ENCODE data around the gene SETD1A.

SETD1A gene

DNA sequence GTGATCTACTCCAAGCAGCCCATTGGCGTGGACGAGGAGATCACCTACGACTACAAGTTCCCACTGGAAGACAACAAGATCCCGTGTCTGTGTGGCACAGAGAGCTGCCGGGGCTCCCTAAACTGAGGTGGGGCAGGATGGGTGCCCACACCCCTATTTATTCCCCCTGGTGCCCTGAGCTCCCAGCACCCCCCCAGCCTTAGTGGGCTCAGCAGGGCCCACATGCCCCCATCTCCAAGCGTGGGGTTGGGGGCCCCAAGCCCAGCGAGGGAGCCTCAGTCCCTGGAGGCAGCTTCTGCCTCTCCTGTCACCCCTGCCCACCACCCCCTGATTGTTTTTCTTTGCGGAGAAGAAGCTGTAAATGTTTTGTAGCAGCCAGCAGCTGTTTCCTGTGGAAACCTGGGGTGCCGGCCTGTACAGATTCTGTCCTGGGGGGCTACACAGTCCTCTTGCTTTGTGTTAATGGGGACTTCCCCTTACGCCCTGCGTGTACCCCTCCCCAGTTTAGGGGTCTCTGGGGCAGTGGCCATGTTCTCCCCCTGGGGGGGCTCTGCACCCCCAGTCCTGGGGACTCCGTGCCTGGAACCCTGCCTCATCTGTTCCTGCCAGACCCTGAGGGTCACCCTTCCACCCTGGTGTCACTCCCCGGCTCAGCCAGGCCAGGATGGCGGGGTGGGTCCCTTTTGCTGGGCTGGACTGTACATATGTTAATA lies 26.5 kb downstream of the SETD1A start:
- no peak for DNase-seq

DNA sequence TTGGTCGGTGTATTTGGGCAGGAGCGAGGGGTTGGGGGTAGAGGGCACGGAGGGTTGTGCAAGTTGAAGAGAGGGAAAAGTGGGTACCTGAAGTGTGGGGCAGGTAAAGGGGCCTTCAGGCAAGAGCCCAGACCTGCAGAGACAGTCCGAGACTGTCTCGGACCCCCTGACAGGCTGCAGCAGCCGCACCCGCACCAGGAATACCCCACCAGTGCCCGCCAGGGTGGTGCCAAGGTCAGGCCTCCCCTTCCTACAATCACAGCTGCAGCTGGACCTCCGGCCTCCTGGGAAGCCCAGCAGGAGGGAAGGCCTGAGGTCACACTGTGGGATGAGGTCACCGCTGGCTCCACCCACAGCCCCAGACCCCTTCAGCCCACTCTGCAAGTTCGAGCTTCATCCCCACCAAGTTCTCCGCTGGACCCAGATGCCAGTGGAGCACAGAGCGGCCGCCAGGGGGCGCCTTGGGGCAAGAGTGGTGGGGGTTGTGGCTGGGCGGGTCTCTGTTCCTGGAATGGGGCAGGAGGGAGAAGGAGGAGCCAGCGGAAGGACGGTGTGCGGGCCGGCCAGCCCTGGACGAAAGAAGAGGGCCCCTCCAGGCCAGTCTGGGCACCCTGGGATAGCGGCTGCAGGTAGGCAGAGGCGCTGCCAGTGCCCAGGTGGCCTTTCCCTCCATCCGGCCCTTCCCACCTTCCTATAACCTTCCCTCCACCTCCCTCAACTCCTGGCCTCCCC lies 27.3 kb downstream of the SETD1A start, which contains the start of gene HSD3B7:
HSD3B7 (plus strand) TSS at position 539 of the 732 bp plus-strand sequence. CDS start 452 bp downstream, outside the sequence.
- peak; percentile 30 for DNase-seq

DNA sequence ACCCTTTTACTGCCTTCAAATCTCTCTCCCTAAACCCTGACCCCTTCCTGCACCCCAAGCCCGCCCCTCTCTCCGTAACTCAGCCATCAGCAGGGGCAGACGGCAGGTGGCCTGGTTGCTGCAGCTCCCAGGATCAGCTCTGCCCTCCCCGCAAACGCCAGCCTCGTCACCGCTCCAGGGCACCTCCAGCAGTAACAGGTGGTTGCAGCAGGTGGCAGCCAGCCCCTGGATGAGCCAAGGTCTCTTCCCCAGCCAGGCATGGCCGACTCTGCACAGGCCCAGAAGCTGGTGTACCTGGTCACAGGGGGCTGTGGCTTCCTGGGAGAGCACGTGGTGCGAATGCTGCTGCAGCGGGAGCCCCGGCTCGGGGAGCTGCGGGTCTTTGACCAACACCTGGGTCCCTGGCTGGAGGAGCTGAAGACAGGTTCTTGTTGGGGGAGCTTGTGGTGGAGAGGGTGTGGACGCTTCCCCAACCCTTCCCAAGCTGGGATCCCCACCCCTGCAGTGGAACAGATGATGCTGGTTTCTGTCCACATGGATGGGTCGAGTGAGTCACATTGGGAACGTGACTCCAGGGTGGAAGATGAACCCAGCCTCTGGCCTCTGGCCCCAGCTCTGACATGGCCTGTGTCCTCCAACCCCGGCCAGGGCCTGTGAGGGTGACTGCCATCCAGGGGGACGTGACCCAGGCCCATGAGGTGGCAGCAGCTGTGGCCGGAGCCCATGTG lies 28.0 kb downstream of the SETD1A start:
- no peak for DNase-seq

DNA sequence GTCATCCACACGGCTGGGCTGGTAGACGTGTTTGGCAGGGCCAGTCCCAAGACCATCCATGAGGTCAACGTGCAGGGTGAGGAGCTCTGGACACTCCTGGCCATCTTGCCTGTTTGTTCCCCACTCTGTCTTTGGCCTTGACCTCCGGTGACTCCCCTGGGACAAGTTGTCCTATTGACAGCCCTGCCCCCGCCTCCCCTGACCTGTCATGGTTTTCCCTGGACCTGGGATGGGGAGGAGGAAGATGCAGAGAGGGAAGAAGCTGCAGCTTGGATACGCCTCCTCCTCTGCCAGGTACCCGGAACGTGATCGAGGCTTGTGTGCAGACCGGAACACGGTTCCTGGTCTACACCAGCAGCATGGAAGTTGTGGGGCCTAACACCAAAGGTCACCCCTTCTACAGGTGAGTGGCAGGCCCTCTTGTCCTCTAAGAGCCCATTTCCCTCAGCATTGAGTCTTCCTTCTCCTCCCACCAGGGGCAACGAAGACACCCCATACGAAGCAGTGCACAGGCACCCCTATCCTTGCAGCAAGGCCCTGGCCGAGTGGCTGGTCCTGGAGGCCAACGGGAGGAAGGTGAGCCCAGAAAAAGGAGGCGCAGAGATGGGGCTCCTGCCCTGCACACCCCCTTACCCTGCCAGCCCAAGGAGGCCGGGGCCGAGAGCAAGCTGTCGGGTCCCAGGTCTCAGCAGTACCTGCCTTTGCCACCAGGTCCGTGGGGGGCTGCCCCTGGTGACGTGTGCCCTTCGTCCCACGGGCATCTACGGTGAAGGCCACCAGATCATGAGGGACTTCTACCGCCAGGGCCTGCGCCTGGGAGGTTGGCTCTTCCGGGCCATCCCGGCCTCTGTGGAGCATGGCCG lies 28.8 kb downstream of the SETD1A start:
- no peak for DNase-seq

DNA sequence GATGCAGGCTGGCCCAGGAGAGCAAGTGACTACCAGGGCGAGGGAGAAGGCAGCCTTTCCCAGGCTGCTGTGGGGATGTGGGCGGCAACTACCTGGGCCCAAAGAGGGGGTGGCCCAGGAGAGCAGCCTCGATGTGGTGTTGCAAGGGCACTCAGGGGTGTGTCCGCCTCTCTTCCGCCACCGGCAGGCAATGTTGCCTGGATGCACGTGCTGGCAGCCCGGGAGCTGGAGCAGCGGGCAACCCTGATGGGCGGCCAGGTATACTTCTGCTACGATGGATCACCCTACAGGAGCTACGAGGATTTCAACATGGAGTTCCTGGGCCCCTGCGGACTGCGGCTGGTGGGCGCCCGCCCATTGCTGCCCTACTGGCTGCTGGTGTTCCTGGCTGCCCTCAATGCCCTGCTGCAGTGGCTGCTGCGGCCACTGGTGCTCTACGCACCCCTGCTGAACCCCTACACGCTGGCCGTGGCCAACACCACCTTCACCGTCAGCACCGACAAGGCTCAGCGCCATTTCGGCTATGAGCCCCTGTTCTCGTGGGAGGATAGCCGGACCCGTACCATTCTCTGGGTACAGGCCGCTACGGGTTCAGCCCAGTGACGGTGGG lies 30.1 kb downstream of the SETD1A start:
- DNase-seq: no peak

DNA sequence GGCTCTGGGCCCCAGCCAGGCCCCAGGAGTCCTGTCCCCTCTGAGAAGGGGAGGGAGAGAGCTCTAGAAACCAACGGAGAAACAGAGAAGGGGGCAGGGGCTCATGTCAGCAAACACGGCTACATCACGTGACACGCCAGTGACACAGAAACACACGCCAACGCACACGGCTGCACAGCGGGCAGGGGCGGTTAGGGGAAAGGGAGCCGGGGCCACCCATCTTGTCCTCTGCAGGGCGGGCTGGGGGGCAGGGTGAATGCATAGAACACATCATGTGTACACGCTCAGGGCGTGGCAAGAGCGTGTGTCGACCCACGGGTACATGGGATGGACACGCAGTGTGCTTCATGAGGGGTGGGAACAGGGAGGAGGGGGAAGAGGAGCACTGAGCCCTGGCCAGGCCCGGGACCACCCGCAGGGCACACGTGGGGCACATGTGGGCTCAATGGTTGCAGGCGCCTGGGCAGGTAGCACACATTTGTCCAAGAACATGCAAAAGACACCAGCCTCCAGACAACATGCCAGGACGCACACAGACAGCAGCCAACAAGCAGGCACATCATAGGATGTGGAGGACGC lies 32.0 kb downstream of the SETD1A start:
- no peak for DNase-seq

DNA sequence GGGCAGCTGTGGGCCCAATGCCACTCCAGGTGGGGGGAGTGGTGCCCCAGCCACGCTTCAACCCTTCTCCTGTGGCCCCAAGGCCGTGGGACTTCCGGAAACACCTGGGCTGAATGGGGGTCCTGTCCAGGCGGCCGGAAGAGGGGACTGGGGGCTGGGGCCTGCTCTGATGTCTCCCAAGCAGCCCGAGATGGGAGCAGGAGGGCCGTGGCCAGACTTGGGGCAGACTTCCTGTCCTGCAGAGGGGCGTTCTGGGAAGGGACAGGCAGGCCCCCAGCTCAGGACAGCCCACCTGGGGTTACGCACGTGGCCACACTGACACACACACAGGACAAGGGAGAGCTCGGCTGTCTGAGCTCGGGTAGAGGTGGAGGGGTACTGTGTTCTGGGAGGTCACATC lies 32.6 kb downstream of the SETD1A start:
- DNase-seq: no peak

DNA sequence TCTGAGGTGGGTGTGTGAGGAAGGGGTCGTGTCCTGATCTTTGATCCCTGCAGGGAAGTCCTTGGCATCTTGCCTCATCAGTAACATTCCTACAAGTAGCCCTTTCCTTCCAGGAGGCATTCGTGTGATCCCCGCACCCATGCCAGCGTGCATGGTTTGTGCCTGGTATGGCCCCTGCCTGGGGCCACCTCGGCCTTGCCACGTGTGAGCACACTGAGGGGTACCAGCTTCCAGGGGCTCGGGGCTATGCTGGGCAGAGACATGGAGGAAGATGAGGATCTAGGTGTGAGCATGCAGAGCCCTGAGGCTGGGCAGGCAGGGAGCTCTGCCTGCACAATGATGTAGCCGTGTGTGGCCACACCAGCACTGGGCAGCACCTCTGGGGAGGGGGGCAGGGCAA lies 33.5 kb downstream of the SETD1A start:
- DNase-seq: no peak

DNA sequence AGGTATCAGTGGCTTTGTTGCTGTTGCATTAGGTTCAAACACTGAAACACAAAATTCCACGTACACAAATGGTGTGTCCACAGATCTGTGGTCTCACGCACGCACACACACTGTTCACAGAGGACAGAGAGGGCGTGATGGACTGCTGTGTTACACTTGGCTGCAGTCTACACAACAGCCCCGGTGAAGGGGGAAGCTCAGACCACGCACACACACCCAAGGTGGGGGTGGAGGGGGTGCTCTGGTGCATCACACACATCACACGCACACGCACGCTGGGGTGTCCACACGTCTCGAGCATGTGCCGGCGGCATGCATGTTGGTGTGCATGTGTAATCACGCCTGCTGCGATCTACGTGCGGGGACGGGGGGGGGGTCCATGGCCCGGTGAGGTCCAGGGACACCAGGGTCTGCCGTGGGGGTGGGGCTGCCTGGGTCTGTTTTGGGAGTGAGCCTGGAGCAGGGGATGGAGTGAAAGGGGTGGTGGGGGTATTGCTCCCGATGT lies 34.8 kb downstream of the SETD1A start:
- no peak for DNase-seq

DNA sequence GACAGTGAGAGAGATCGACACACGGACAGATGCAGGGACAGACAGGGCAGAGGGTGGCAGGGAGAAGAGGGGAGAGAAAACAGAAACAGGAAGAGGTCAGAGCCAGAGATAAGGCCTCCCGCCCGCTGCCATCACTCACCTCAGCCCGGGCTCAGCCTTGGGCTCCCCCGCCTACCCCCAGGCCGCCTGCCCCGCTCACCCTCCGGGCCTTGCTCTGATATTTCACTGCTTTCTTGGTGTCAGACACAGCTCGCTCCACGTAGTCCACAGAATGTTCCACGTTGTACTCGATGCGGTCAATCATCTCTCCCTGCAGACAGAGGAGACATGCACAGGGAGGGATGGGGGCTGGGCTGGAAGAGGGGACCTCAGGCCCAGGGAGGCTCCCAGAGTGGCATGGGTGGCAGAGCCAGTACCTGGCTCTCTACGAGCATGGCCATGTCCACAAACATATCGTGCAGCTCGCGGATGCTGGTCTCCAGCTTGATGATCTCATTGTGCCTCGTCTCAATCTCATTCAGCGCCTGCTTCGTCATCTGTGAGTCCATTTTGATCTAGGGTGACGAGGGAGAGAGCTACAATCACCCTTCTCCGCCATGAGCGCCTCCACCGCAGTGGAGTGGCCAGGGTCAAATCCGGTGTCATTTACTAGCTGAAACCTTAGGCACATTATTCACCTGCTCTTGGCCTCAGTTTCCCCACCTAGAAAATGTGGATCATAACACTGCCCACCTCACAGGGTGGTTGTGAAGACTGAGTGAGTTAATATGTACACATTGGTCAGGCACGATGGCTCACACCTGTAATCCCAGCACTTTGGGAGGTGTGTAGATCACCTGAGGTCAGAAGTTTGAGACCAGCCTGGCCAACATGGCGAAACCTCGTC lies 35.6 kb downstream of the SETD1A start:
- DNase-seq: no peak

DNA sequence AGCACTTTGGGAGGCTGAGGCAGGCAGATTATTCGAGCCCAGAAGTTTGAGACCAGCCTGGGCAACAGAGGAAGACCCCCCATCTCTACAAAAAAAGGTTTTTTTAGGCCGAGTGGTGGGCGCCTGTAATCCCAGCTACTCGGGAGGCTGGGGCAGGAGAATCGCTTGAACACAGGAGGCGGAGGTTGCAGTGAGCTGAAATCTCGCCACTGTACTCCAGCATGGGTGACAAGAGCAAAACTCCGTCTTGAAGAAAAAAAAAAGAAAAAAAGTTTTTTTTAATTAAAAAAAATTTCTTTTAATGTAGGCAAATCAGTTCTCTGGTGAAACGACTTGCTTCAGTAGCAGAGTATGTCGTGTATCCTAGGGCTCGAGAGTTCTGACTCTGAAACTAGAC lies 38.4 kb downstream of the SETD1A start:
- DNase-seq: no peak

DNA sequence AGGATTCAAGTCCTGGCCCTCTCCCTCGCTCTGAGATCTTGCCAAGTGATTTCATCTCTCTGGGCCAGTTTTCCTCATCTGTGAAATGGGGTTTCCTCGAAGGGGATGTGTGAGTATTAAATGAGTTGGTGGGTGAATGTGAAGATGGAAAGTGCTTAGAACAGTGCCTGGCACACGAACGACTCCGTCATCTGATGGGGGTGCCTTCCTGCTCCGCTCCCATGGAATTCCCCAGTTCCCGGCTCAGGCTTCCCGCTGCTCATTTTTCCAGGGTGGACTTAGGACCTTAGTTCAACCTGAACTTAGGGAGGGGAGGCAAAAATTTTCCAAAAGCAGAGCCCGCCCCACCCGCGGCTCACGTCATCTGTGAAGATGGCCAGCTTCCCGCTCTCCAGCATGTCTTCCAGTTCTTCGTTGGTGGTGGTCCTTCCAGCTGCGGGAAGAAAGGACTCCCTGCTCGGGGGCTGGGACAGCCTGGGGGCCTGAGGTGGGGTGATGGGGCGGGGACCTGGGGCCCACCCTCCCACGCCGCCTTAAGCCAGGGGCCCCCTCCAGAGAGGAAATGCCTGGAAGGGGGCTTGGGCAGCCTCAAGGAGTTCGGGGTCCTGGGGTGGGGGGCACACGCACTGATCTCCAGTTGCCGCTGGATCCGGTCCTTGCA lies 38.9 kb downstream of the SETD1A start:
- no peak for DNase-seq

DNA sequence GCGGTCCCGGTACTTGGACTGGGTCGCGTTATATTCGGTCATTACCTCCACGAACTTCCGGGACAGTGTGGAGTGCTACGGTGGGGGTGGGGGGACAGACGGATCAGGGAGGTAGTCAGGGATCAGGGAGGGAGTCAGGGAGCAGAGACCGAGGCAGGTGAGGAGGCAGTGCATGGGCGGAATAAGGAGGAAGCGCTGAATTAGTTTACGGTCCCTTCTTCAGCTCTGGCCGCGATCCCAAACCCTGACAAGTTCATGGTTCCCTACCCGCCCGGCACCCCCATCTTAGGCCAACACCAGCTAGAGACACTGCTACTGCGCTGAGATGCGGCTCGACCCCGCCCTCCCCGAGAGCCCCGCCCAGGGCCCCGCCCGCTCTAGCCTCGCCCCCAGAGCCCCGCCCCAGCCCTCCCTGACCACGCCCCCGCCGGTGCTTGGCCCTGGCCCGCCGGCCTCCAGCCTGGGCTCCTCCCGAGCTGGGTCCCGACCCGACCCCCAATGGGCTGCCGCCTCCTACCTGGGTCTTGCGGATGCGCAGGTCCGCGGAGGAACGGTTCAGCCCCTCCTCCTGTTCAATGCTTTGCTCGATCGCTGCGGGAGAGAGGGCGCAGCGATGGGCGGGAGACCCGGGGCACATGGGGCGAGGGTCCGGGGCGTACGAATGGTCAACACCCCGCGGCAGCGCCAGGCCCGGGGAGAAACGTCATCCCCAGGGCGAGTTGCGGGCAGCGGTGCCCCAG lies 39.6 kb downstream of the SETD1A start:
- DNase-seq: no peak

DNA sequence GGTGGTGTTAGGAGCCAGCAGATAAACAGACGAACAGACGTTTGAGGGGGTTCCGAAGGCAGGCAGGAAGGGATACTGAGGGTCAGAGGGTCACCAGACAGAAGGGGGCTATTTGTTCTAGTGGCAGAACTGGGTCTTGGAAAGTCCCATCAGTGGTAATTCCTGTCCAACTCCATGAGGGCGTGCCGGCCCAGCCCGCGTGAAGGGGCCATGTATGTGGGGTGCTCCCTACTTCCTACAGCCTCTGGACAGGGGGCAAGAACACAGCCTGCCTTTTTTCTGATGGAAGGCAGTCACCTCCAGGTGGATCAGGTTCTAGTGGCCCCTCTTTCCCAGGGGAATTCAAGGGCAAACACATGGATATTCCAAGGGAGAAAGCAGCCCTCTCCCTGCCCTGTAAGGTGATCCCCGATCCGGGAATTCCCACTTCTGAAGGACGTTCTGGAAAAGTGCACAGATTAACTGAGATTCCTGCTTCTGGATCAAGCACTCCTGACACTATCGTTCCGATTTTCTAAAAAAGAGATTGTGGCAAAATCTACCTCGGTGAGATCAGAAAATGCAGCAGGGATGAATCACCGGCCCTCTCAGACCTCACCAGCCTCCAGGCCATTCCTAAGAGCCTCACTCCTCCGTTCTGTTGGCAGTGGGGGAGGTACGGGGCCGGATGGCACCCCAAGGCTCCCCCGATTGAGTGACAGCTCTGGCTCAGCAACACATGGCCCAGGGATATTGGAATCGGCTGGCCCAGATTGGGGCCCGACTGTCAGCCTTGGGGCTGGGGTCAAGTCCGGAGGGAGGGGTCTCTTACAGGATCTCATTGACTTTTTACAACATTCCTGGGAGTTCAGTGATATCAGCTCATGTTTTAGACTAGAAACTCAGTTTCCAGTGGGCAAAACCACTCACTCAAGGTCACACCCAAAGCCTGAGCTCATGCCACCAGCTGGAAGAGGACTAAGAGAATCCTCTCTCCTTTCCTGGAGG lies 40.5 kb downstream of the SETD1A start:
- no peak for DNase-seq

DNA sequence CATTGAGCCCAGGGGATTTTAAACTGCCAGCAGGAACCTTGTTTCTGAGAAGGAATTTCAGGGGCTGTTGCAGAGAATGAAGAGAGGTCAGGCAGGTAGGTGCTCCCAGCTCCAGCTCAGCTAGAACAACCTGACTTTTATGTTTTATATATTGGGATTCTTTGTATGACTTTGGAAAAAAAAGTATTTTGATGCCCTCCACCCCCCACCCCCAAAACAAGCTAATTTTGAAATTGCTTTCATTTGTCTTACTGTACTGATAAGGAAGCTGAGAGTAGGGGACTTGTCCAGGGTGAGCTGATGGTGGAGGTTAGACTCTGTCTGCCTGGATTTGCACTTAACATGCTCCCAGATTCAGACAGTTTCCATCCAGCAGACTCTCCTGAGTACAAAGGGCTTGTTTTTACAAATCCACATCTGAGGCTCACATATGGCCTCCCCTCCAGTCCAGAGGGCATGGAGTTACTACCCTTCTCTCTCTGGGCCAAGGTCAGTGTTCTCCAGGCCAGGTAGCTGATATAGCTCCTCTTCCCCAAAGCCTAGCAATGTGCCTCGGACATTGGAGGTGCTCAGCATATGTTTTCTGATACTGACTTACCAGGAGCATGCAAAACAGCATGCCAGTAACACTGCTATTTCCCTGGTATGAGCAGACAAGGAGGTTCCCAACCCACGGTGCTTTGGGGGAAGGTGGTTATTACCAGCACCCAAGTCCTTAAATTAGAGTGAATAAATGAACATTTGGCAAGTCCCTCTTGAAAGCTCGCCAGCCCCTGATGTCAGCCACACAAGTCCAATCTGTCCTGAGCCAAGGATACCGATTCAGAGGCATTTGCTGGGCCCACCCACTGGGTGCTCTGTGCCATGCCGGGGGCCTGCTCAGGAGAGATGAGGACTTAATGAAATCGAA lies 41.6 kb downstream of the SETD1A start:
- DNase-seq: no peak

DNA sequence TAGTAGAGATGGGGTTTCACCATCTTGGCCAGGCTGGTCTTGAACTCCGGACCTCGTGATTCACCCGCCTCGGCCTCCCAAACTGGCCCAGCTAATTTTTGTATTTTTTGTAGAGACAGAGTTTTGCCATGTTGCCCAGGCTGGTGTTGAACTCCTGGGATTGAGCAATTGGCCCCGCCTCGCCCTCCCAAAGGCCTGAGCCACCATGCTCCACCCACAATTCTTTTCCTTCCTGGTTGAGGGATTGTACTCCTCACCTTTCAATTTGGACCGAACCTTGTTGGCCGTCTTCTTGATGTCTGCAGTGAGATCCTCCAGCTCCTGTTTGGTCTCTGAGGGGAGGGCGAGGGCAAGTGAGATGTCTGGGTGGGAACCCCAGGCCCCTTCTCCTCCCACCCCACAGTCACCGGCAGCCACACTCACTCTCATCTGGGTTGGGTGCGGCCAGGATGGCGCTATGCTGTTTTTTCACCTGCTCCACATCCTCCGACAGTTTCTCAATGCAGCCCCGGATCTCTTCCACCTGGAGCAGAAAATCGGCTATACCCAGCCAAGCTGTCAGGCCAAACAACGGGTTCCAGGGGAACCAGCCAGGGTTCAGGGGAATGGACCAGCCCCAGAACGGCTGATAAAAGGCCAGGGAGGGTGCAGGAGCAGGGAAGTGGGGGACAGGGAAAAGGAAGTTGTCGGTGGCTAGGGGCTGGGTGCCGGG lies 43.3 kb downstream of the SETD1A start:
- DNase-seq: no peak

All from GDM1 (cell line).